OCI-LY3 (cell line): Measurements from ENCODE around the gene ASH1L.

Experiments
- EZH2phosphoT487 ChIP-seq: fragments of 200-600 bp; shearing (Covaris generic); IDR thresholded peaks from 2 replicates; pipeline ENCODE4 v1.6.1; 2018; ENCODE audit warnings: antibody characterized with exemption, mixed run types, low read depth
- TF ChIP-seq, protein P1 (sequence below): fragments of 200-600, 300-600 bp; sonication (generic); IDR thresholded peaks from 2 replicates; pipeline ENCODE4 v1.5.1; 2014; ENCODE audit warnings: antibody characterized with exemption, low read length, low read depth

DNA sequence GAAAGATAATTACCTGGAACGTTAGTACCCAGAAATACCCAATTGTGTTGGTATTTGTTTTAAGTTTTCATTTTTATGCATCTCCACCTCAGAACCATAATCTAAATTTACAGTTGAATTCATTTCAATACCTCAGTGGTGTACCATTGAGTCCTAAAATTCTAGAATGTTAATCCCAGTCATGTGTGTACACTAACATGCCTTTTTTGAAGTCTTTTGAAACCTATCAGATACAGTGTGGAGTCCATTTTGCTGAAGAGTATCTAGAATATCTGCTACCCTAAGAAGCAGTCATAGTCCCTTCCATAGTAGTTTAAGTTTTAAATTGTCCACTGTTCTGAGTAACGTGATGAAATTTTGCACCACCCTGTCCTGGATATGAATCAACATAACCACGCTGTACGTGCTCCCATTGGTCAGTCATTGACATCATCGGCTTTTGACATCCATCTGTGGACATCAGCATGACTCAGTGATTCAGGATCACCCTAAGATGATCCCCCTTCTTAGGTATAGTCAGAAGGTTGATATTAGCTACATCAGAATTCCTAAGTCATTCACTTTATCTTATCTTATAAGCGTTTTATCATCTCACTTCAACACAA, 7.5 kb upstream of the ASH1L start:
- TF ChIP-seq, protein P1, sequence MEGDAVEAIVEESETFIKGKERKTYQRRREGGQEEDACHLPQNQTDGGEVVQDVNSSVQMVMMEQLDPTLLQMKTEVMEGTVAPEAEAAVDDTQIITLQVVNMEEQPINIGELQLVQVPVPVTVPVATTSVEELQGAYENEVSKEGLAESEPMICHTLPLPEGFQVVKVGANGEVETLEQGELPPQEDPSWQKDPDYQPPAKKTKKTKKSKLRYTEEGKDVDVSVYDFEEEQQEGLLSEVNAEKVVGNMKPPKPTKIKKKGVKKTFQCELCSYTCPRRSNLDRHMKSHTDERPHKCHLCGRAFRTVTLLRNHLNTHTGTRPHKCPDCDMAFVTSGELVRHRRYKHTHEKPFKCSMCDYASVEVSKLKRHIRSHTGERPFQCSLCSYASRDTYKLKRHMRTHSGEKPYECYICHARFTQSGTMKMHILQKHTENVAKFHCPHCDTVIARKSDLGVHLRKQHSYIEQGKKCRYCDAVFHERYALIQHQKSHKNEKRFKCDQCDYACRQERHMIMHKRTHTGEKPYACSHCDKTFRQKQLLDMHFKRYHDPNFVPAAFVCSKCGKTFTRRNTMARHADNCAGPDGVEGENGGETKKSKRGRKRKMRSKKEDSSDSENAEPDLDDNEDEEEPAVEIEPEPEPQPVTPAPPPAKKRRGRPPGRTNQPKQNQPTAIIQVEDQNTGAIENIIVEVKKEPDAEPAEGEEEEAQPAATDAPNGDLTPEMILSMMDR: no peak
- TF ChIP-seq EZH2phosphoT487: no peak
